Measurements from ENCODE around the gene ZFPM1. TPM values are rescaled to one million over a fixed set of nuclear protein-coding genes. Genes with fewer than 3 reads are reported as not detected.

Gene ZFPM1
- total RNA-seq, 6 donors from 2014 or later = 1.0 to 8.4 (median 3.3) TPM

DNA sequence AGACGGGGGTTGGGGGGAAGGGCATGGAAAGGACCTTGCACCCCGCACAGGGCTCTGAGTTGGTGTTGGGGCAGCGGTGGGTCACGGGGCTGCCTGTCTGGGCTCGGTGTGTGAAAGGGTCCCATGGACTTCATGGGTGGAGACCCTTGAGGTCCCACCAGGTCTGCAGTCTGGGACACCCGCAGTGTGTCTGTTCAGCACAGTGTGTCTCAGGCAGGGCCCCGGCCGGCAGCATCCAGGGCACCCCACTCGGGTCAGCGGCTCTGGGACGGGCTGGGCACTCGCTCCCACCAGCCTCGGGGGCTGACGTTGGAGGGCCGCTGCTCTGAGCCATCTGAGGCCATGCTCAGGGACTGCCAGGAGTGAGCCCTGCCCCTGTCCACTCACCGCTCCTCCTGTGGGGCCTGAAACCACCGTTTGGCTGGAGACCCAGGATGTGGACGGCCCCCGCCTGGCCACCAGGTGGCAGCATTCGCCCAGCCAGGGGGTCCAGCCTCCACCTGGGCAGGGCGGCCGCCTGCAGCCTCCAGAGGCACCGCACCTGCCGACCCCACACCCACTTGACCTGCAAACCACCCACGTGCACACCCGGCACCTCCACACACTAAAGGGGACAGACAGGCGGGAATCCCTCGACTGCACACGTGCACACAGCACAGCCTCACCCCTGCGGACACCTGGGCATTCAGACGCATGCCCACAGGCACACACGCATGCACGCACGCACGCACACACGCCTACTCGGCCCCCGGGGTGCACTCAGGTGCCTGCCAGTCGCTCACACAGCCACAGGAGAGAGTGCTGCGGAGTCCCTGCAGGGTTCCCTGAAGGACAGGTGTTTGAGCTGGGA is 10.1 kb upstream of the ZFPM1 start:
- H3K9me3 ChIP-seq = no peaks in the 10 kb centered on the region
- peak; percentile 91 to 99 (median 98) for TF ChIP-seq CTCF (IDR thresholded peaks at IDR 0.05)
- no peak for TF ChIP-seq POLR2AphosphoS5 (IDR thresholded peaks at IDR 0.05)
- TF ChIP-seq EP300 (IDR thresholded peaks at IDR 0.05) = no peak
- TF ChIP-seq POLR2A (IDR thresholded peaks at IDR 0.05) = no peak
- H3K4me3 ChIP-seq = no peak overlapping the region
- H3K4me1 ChIP-seq = peaks cover 0 to 9% (median 7%) of the 10 kb centered on the region in 4 donors
- H3K36me3 ChIP-seq = no peaks in the 10 kb centered on the region
- WGBS, 2 donors = 28 to 48% methylated on average over 3 to 8 of the region's 40 CpGs
- H3K27ac ChIP-seq = no peak overlapping the region
- DNase-seq = peak; percentile 73 to 96
- H3K27me3 ChIP-seq = no peaks in the 10 kb centered on the region
- ATAC-seq (ENCODE audit: low FRiP score in 2 of 2) = peak; percentile 76 to 89

DNA sequence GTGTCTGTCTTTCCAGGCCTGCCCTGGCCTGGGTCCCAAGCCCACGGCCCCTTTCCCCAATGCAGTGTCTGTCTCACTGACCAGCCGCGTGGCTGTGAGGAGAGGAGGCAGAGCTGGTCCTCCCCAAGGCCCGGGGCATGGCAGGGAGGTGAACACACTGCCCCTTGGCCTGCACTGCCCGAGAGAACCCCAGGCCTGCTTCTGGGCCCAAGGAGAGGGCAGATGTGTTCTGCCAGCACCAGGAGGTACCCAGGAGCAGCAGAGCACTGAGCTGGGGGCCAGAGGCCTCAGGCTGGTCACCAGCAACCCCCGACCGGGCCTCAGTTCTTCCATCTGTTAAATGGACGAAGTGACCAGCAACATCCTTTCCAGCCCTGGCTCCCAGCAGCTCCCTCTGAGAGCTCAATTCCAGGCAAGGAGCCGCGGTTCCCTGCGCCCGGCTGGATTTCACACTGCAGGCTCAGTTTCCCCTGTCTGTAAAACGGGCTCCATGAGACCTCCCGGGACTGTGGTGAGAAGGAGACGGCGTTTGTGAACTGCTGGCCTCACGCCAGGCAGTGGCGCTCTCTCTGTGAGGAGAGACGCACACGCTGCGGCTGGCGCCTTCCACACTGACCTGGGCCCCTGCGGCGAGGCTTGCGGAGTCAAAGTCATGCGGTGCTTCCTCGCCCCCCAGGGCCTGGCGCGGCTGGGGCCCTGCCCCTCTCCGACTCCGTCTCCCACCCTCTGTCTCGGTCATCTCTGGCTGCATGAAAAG is 8.1 kb upstream of the ZFPM1 start:
- WGBS, 2 donors = 61 to 88% methylated on average over 3 to 32 of the region's 32 CpGs
- H3K9me3 ChIP-seq = no peaks in the 10 kb centered on the region

DNA sequence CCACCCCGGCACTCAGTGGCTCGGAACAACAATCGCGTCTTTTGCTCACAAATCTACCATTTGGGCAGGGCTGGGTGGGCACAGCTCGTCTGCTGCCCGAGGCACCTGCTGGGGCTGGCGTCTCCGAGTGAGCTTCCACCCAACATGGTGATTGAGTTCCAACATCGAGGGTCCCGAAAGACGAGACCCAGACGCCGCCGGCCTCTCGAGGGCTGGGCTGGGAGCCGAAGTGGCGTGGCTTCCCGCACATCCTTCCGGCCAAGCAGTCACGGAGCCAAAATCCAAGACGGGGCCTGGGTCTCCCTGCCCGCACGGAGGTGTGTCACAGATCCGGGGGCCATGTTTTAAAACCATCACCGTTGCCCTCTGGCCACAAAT is 7.5 kb upstream of the ZFPM1 start:
- 64 to 69% methylated on average over 6 to 24 of the region's 25 CpGs for WGBS, 2 donors
- DNase-seq (peak in 1 of 2 donors; percentile 79), ATAC-seq (ENCODE audit: low FRiP score in 2 of 2) (no peak)
- H3K36me3 ChIP-seq = no peaks in the 10 kb centered on the region
- no peaks in the 10 kb centered on the region for H3K27me3 ChIP-seq
- H3K4me1 ChIP-seq = peaks cover 0 to 20% (median 13%) of the 10 kb centered on the region in 4 donors
- TF ChIP-seq POLR2AphosphoS5 (IDR thresholded peaks at IDR 0.05) (no peak), CTCF (IDR thresholded peaks at IDR 0.05) (no peak), POLR2A (IDR thresholded peaks at IDR 0.05) (no peak), EP300 (IDR thresholded peaks at IDR 0.05) (no peak)
- H3K27ac ChIP-seq = no peak overlapping the region
- no peaks in the 10 kb centered on the region for H3K9me3 ChIP-seq
- H3K4me3 ChIP-seq = no peak overlapping the region

More for the DNA sequence above, 8.1 kb upstream of the ZFPM1 start:
- peak in 1 of 2 donors; percentile 60 for DNase-seq
- no peak overlapping the region for H3K4me3 ChIP-seq
- H3K27me3 ChIP-seq = no peaks in the 10 kb centered on the region
- no peak for TF ChIP-seq CTCF (IDR thresholded peaks at IDR 0.05)
- TF ChIP-seq POLR2AphosphoS5 (IDR thresholded peaks at IDR 0.05) = no peak
- TF ChIP-seq POLR2A (IDR thresholded peaks at IDR 0.05) = no peak
- no peak for TF ChIP-seq EP300 (IDR thresholded peaks at IDR 0.05)
- no peak for ATAC-seq (ENCODE audit: low FRiP score in 2 of 2)
- peaks cover 0 to 20% (median 13%) of the 10 kb centered on the region in 4 donors for H3K4me1 ChIP-seq
- no peak overlapping the region for H3K27ac ChIP-seq
- H3K36me3 ChIP-seq = no peaks in the 10 kb centered on the region

GRCh38 chr16:88446061-88446460 is 7.0 kb upstream of the ZFPM1 start:
- H3K4me3 ChIP-seq = no peak overlapping the region
- peaks cover 0 to 20% (median 13%) of the 10 kb centered on the region in 4 donors for H3K4me1 ChIP-seq
- TF ChIP-seq POLR2AphosphoS5 (IDR thresholded peaks at IDR 0.05) (no peak), CTCF (IDR thresholded peaks at IDR 0.05) (no peak), EP300 (IDR thresholded peaks at IDR 0.05) (no peak), POLR2A (IDR thresholded peaks at IDR 0.05) (no peak)
- 86 to 87% methylated on average over 20 to 25 of the region's 25 CpGs for WGBS, 2 donors
- H3K36me3 ChIP-seq = no peaks in the 10 kb centered on the region
- H3K27me3 ChIP-seq = no peaks in the 10 kb centered on the region
- DNase-seq = peak in 1 of 2 donors; percentile 79
- H3K9me3 ChIP-seq = no peaks in the 10 kb centered on the region
- H3K27ac ChIP-seq = no peak overlapping the region
- no peak for ATAC-seq (ENCODE audit: low FRiP score in 2 of 2)
